ENCODE data around the gene RNF217.

RNF217 gene

DNA sequence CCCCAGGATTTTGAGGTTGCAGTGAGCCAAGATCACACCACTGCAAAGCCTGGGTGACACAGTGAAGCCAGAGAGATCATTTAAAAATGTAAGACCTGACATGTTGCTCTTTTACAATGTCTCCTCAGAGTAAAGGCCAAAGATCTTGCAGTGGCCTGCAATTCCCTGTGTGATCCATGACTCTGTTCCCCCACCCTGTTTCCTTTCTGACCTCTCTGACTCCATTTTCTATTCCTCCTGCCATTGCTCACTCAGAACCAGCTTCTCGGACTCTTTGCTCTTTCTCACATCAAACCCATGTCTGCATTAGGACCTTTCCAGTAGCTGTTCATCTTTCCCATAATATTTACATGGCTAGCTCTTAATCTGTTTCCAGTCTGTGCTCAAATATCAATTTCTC, 28.8 kb downstream of the RNF217 start:
- no peak for DNase-seq (ENCODE audit: low read depth)

DNA sequence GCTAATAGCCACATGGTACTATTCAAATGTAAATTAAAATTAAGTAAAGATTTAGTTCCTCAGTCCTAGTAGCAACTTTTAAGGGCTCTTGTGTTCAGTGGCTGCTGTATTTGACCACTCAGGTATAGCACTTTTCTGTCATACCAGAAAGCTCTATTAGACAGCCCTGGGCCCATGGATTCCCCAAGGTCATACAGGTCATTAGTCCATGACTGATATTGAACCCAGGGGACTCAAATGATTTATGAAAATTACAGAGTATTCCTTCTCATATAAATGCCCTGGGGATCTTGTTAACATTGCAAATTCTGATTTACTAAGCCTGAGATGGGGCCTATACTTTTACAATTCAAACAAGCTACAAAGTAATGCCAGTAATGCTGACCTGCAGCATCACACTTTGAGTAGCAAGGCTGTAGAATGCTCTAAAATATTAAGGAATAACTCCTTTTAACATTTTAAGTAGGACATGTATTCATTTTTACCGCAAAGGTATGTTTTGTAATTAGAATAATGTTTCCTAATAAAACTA, 29.6 kb downstream of the RNF217 start:
- DNase-seq (ENCODE audit: low read depth) = no peak

DNA sequence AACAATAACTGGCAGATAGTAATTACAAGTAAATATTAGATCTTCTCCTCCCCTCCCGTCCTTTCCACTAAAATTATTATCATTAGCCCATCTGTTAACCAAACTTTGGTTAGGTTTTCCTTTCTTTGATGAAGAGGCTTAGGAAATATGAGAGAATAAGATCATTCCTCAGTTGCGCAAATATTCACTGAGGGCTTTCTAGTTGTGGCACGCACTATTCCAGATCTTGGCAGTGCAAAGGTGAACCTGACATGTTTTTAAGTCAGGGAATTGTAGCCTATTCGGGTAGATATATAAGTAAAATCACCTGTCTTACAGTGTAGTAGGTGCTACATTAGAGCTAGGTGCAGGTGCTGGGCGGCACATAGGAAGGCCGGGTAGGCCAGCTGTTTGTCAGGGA, 31.1 kb downstream of the RNF217 start:
- DNase-seq (ENCODE audit: low read depth) = no peak

DNA sequence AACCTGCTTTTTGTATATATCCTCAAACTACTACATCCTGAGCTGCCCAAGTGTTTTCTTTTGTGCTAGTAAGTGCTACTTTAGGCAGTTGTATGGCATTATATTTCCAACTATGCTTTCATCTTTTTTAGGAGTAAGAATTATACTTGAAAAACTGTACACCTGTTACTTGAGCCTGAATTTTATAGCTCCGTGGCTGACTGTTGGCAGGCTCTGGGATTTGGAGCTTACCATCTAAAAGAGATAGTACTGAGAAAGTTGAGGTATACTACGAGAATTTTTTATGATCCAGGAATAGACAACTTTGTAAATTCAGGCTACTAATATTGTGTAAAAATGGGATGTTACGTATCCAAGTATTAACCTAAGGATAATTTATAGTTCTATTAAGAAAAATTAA, 32.4 kb downstream of the RNF217 start:
- DNase-seq (ENCODE audit: low read depth) = no peak

DNA sequence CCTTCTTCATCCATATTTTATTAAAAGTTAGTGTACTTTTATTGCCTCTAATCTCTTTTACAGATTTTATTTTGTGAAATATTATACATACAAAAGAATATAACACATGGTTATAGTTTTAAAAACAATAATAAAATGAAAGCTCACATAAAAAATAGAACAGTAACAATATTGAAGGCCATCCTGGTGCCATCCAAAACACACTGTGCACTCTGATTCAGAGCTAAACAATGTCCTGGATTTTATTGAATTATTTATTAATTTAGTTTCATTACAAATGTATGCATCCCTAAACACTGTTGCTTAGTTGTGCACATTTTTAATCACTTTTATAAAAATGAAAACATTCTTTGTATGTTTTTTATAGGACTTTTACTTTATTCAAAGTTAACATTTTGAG, 32.9 kb downstream of the RNF217 start:
- no peak for DNase-seq (ENCODE audit: low read depth)

- DNase-seq (ENCODE audit: low read depth) = no peak
Observed at GRCh38 chr6:124995645-124996325, 33.5 kb downstream of the RNF217 start.

GRCh38 chr6:124996411-124996810, 34.2 kb downstream of the RNF217 start:
- DNase-seq (ENCODE audit: low read depth) = no peak

- no peak for DNase-seq (ENCODE audit: low read depth)
Observed at GRCh38 chr6:124997196-124997875, 35.1 kb downstream of the RNF217 start.

DNA sequence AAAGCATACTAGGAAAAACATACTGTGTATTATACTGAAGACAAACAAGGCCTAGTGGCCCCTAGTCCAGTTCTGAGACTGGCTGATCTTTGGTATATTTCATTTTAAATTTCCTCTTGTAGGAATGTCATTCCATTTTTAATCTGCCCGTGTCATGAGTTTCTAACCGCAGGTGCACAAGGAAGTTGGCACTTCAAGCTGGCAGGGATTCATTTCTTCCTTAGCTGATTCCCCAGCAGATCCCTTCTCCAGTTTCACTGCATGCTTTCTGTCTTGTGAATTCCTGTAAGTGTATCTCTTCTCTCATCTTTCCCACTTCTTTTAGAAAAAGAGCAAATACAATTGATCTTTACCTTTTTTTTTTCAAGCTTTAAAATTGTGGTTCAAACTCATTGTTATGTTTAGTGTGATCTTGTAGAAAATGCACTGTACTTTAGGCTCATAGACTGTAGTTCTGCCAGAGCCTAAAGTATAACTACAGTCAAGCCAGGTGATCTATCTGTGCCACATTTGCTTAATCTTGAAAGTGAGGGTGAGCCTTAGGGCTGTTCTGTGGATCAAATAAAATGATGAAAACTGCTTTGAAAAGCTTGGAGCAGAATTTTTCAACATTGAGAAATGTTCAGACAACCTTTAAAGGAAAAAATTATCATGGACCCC, 37.0 kb downstream of the RNF217 start:
- no peak for DNase-seq (ENCODE audit: low read depth)

- no peak for DNase-seq (ENCODE audit: low read depth)
Observed at GRCh38 chr6:125001684-125002405, 39.6 kb downstream of the RNF217 start.

GRCh38 chr6:125002406-125002741, 40.1 kb downstream of the RNF217 start:
- DNase-seq (ENCODE audit: low read depth) = no peak

DNA sequence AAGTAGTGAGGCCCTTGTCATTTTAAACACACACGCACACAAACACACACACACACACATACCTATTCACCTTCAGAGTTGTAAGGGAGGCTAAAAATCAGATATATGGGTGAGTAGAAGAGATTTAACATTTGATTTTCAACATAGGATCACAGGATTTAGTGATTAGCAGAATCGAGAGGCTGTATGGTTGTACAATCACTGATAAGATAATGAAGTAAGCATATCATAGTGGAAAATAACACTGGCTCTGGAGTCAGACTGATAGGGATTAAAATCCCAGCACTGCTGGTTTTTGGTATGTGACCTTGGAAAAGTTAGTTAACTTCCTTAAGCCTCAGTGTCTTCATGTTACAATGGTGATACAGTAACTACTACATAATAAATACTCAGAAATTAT, 40.8 kb downstream of the RNF217 start:
- DNase-seq (ENCODE audit: low read depth) = no peak

DNA sequence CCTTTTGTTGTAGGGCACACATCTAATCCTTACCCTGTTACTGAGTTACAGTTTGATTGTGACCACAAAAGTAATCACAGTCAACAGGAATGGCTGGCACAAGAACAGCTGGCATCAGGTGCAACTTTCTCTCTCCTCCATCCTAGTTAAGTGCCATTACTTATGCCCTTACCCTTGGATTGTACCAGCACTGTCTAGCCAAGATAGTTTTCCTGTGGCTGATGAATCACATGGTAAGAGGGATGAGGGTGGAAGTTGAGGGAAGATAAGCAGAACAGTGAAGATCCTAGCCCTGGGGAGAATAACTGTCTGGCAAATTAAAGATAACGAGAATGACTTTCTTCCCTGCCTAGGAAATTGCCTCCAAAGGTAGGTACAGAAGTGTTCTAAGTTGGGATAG, 42.0 kb downstream of the RNF217 start:
- DNase-seq (ENCODE audit: low read depth) = no peak

DNA sequence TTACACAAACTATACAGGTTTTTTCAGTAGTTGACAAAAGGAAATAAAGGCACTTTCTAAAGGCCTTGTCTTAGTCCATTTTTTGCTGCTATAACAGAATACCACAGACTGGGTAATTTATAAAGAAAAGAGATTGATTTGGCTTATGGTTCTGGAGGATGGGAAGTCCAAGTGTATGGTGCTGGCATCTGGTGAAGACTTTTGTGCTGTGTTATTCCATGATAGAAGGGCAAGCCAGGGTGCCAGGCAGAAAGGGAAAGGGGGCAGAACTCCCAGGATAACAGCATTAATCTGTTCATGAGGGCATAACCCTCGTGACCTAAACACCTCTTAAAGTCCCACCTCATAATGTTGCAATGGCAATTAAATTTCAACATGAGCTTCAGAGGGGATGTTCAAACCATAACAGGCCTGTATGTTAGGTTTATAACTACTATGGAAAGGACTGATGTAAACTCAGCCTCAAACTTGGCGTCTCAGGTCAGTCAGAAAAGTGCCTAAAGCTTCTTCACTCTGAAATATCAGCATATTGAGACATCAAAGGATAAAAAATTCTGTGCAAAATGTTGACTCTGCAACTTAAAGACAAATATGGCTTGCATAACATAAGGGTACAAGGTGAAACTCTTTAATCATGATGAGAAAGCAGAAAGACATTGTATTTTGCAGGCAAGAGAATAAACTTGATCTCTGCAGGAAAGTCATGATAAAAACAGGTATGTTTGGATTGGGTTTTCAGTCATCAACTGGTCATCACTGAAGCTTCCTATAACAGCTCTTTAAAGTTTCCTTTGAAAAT, 42.8 kb downstream of the RNF217 start:
- no peak for DNase-seq (ENCODE audit: low read depth)

- no peak for DNase-seq (ENCODE audit: low read depth)
Observed at GRCh38 chr6:125008261-125008703, 46.0 kb downstream of the RNF217 start.

DNA sequence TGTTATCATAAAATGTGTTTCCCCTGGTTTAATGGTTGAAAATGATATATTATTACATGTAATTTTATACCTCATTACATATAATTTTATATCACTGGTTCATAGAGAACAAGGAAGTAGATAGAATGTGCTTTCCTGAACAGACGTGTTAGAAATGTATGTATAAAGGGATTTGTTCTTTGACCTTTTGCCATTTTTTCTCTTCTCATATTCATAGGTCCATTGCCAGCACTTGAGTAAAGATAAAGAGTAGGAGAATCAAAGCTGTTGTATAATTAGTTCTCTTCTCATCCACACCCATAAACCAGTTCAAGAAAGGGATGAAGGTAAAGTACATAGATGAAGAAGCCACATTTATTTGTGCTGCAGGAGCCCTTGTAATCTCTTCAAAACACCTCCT, 46.7 kb downstream of the RNF217 start:
- no peak for DNase-seq (ENCODE audit: low read depth)

GRCh38 chr6:125009578-125009977, 47.3 kb downstream of the RNF217 start:
- no peak for DNase-seq (ENCODE audit: low read depth)

GRCh38 chr6:125013938-125014660, 51.9 kb downstream of the RNF217 start:
- no peak for DNase-seq (ENCODE audit: low read depth)

GRCh38 chr6:125014661-125014957, 52.4 kb downstream of the RNF217 start:
- no peak for DNase-seq (ENCODE audit: low read depth)

- DNase-seq (ENCODE audit: low read depth) = no peak
Observed at GRCh38 chr6:125015152-125015551, 52.9 kb downstream of the RNF217 start.

DNA sequence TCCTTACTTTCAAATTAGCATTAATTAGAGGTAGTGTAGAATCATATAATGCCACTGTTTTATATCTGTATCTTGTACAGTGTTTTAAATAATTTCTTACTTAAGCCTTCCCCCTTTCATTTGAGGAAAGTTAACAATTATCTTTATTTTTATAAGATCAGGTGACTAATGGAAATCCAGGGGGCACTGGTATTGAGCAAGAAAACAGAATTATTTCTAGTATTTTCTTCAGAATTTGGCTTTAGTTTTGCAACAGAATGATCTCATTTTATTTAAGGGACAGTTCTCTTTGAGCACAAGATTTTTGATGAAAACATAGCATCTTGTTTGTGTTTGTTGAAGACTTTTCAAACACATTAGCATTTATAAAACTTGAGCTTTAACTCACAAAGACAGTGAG, 55.9 kb downstream of the RNF217 start:
- DNase-seq (ENCODE audit: low read depth) = no peak

All from stimulated activated CD8-positive, alpha-beta memory T cell treated with anti-CD3 and anti-CD28 coated beads, Interleukin-12 subunit alpha, Interleukin-12 subunit beta, amount 100 ng/mL, for 4 hours (primary cell).